Stimulated activated CD8-positive, alpha-beta memory T cell treated with anti-CD3 and anti-CD28 coated beads, Interleukin-4, amount 100 ng/mL, for 48 hours (primary cell): ENCODE data around the gene RTN4R.

Experiments used
- DNase-seq: peaks from one replicate; pipeline ENCODE4 v3.0.0-alpha.2; 2020

RTN4R gene

DNA sequence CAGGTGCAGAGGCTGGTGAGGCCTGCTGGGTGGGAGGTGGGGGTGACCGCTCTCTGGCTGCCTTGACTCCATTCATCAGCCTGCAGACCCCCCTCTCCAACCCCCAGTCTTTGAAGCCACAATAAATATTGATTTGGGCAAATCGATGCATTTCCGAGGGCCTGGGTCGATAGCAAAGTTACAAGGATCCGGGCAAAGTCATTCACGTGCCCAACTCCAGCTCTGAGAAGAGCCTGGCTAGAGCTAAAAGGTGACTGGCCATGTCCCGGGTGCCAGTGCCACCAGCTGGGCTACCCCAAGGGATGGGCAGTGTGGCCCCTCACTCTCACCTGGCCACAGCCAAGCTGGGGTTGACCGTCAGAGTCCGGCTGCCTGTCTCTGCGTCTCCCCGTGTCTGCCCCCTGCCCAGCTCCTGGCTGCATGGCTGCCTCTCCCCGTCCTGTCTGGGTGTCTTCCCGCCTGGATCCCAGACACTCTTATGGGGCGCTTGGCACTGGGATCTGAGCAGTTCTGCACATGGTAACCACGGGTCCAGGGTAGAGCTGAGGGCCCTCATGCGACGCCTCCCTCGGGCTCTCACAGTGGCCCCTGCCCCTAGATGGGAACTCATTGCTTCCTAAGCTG lies 70.6 kb downstream of the RTN4R start:
- DNase-seq = no peak

DNA sequence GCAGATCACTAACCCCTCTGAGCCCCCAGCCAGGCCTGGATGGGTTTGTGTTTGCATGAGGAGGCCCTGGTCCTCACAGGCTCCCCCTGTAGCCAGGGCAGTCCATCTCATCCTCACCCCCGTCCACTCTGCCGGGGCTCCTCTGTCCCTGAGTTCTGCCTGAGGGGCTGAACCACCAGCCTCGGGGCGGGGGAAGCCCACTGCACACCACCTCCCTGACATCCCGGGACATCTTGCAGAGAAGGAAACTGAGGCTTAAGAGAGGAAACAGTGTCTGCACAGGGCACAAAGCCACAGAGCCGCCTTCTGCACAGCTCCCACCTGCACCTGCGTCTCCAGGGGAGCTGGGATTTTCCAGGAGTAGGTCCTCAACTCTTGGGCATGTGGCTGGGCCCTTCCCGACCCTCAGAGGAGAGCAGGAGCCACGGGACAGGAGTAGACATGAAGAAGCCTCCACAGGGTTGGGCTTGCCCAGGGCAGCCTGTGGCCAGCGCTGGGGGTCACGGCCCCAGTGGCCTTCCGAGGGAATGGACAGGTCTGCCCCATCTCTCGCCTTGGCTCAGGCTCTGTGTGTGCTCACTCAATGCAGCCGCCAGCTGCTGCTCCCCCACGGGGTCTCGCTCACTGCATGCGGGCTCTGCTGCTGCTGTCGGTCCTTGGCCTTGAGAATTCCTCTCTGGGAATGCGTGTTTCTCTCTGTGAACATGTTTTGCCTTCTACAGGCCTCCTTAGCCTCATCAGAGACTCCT lies 71.8 kb downstream of the RTN4R start:
- no peak for DNase-seq

DNA sequence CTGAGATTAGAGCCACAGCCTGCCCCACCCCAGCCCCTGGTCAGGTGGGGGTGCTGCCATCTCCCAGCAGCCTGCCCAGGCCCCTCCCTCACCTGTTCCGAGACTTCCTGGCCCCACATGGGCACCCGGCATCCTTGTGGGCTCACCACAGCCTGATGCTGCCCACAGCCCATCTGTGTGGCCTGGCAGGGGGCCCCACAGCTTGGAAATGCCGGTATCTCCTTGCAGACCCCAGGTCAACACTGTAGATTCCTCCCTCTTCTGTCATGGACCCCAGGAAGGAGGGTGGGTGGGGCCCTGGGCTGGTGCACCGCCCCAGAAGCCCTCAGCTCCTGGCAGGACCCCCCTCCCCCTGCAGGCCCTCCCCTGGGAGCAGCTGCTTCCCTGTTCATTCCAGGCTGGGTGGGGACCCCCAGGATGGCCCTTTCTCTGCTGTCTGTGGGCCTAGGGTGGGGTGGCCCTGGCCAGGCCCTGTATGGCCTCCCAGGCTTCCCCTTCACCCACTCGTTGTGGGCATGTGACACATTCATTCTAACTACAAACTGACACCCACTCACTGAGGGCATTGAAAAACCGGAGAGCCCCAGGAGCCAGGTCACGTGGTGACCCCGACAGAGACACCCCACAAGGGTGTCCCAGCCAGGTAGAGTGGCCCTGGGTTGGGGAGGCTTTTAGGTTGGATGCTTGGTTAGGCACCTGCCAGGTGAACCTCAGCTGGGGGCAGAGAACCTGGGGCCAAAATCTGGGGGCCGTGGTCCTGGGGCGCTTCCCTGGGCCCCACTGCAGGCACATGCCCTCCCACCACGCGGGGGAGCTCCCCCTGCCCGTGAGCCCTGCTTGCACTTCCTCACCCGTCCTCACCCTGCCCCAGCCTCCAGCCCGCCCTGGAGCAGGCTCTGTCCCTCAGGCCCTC lies 73.2 kb downstream of the RTN4R start:
- DNase-seq = no peak

DNA sequence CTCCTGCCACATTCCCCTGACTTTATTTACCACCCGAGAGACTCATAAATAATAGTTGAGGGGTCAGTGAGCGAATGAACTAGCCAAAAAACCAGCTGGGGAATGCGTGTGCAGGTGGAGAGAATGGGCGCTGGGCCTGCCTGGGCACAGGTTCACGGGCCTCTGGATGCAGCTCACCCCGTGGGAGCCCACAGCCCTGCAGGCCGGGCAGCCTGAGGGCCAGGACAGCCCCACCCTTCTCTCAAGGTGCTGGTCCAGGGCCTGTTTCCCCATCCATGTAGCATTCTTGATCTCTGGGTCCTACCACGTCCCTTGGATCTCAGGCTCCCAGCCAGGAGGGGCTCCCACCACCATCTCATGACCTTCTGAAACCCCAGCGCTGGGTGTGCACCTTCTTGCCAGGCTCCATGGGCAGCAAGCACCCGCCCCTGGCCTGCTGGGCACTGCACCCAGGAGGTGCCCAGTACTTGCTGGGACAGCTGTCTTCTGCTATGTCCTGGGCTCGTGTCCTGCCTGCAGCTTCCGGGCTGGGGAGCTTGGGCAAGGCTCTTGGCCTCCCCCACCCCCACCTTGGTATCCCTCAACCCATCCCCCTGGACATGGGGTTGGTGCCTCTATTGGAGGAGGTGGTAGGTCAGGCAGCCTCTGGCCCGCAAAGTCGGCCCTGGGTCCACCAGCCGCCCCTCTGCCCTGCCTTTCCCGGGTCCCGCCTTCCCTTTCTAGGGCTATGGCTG lies 74.2 kb downstream of the RTN4R start:
- no peak for DNase-seq

DNA sequence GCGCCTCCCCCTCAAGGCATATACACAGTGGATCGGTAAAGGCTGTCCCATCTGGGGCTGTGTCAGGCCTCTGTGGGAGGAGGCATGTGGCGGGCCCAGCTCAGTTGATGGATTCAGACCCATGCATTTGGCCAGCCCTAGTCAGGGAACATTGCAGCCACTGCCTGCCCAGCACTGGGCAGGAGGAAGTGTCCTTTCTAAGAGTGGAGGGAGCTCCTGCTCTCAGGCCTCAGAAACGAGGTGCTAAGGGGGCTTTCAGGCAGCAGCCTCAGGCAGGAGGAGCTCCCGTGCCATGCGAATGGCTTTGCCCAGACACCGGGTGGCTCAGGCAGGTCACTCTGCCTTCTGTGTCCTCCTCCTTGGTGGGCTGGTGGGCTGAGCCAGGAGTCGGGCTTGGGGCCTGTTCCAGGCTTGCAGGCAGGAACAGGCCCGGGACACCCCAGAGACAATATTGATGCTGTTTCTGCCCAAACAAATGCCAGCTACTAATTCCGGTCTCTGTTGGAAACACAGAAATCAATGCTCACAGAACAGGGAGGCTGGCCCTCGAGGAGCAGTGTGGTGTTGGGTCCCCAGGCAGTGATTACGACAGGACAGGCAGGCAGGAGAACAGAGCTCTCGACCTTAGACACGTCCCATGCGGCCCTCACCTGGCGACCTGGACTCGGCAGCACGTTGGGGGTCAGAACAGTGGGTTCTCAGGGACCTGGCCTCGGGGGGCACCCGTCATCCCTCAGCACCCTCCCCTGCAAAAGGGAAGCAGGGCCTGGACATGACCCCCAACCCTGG lies 75.0 kb downstream of the RTN4R start:
- DNase-seq = no peak

DNA sequence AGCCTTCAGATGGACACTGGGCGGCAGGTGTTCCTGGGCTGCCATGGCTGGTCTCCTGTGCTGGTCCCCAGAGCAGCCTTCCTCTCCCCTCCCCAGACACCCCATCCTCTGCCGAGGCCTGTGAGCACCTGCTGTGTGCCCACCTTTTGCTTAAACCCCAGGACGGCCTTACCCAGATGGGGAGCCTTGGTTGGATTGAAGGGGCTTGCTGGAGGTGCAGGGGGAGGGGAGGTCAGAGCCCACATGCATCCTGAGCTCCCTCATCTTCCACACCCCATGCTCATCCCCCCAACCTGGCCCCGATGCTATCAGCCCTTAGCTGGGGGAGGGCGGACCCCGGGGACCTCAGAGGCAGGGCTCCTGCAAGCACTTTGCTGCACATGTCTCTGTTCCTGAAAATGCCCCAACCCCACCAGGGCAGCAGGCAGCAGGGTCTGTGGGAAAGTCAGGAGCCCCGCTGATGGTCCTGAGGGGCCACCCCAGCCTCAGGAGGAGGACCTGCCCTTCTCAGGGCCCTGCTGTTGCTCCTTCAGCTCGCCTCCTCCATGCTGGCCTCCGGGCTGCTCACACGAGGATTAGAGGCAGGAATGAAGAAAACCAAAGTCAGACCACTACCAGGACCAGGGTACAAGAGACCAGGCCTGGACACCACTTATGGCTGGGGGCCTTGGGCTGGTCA lies 75.7 kb downstream of the RTN4R start:
- DNase-seq = no peak

DNA sequence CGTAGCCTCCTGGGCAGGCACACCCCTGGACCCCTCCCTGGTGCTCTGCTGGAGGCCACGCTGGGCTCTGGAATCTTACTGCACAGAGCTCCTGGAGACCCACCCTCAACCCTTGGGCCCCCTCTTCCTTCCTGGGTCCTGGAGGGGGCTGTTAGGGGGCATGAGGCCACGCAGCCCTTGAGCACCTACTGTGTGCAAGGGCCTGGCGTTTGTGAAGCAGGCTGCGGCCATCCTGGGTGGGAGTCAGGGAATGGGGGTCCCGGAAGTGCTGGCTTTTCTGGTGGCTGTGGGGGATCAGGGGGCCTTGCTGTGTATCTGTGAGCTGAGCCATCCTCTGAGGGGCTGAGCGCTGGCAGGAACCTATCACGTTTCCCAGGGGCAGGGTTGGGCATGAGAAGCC lies 76.3 kb downstream of the RTN4R start:
- DNase-seq = no peak
